Right cardiac atrium (tissue), 5 donors: ENCODE data around the gene TRPV6. TPM values are rescaled to one million over a fixed set of nuclear protein-coding genes. Genes with fewer than 3 reads are reported as not detected.

ENCODE experiments used
- ATAC-seq, 2 donors: fragments of 200-7000 bp; cut with Tn5 transposase; one replicate each; pipeline versions ENCODE4 v1.8.0 to v1.9.1; 2020; ENCODE audit warnings: moderate library complexity in 2 of 2, mild to moderate bottlenecking in 1 of 2
- DNase-seq, 3 donors: peaks; one replicate each; pipeline ENCODE4 v3.0.0-alpha.2; 2020
- H3K27ac ChIP-seq: one replicate; pipeline ENCODE4 v1.5.1; 2013; ENCODE audit warnings: mild to moderate bottlenecking, low read length, control low read depth, moderate library complexity
- H3K27me3 ChIP-seq: one replicate; pipeline ENCODE4 v1.6.1; 2013; ENCODE audit not compliant: control insufficient read depth, insufficient read depth
- H3K4me1 ChIP-seq: one replicate; pipeline ENCODE4 v1.6.1; 2013; ENCODE audit warnings: low read length; ENCODE audit not compliant: control insufficient read depth, insufficient read depth
- H3K4me3 ChIP-seq: one replicate; pipeline ENCODE4 v1.5.1; 2013; ENCODE audit warnings: low read length, control low read depth
- H3K9me3 ChIP-seq: one replicate; pipeline ENCODE4 v1.6.1; 2013; ENCODE audit warnings: low read length; ENCODE audit not compliant: control insufficient read depth
- WGBS: extraction: QIAGEN DNeasy Blood & Tissue Kit; methylation state at CpG from one replicate; pipeline ENCODE4 v1.1.7; 2013; 5-methylcytosine and 5-hydroxymethylcytosine counted together
- intact Hi-C, 4 donors: fragments of 100-400 bp; cut with DNase I; formaldehyde crosslinking; loops; one replicate each; pipeline versions ENCODE4 v1.11.0 to v1.14.0; 2022 to 2023
- polyA plus RNA-seq: library from polyadenylated mRNA; stranded (reverse); fragments of 200-250 nt; gene quantifications from one replicate; pipeline ENCODE4 v1.2.3, GENCODE V29; 2013
- total RNA-seq, 4 donors: library from RNA; stranded (reverse); fragmentation: NEBNext Ultra II Directional; extraction: Animal tissue kit (Norgen Biotek cat#: 25700); gene quantifications; one replicate each; pipeline ENCODE4 v1.2.1, GENCODE V29; 2021
- donor health status: healthy with polysubstance abuse.
- donor health status: DM: no; HTN: yes; CAD: no.
- donor health status: DM: no; HTN: no; CAD: no.
- donor health status: DM: no; HTN: yes; CAD: no; lungs with severe emphysema.
- donor health status: DM: yes; HTN: yes; CAD: no.

TRPV6 gene
- total and polyA plus RNA-seq, 5 donors, result not detected

DNA sequence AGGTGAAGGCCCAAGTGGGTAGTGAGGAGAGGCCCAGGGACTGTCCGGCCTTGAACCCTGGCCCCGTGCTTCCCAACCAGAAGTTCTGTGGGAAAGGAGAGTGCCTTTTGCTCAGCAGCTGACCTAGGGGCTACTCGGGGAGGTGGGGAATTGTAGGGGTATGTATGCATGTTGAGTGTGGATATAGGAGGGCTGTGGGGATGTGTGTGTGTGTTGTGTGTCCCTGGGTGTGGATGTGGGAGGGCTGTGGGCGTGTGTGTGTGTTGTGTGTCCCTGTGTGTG is 18.5 kb downstream of the TRPV6 start:
- Histone ChIP-seq H3K9me3 (no peaks in the 10 kb centered on the region), H3K27ac (no peak overlapping the region), H3K4me1 (no peaks in the 10 kb centered on the region), H3K27me3 (no peaks in the 10 kb centered on the region), H3K4me3 (no peak overlapping the region)
- ATAC-seq, result no peak
- intact Hi-C loops, result no loop called here
- DNase-seq, result no peak
- 78% methylated on average over 4 of the region's 4 CpGs for WGBS

DNA sequence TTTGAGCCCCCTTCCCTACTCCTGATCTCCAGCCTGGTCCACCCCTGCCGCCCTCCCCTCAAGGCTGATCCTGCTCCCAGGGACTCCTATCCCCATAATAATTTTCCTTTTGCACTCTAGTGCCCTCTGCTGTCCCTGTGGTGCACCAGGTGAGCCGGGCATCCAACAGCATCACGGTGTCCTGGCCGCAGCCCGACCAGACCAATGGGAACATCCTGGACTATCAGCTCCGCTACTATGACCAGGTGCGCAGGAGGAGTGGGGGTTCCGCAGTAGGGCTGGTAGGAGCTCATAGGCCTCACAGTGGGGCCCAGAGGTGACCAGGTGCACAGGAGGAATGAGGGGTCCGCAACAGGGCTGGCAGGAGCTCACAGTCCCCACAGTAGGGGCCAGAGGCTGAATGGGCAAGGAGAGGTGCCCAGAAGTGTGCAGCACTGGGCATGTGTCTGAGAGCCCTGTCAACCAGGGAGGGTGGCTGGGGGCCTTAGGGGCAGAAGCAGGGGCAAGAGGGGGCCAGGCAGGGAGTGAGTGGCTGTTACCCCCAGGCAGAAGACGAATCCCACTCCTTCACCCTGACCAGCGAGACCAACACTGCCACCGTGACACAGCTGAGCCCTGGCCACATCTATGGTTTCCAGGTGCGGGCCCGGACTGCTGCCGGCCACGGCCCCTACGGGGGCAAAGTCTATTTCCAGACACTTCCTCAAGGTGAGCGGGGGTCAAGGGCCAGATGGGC is 19.0 kb downstream of the TRPV6 start:
- ATAC-seq (peak in 1 of 2 donors; percentile 14), DNase-seq (no peak)
- no peaks in the 10 kb centered on the region for H3K9me3 ChIP-seq
- intact Hi-C loops, result no loop called here
- no peak overlapping the region for H3K4me3 ChIP-seq
- H3K4me1 ChIP-seq, result no peaks in the 10 kb centered on the region
- H3K27ac ChIP-seq, result no peak overlapping the region
- no peaks in the 10 kb centered on the region for H3K27me3 ChIP-seq
- WGBS, result 76% methylated on average over 18 of the region's 18 CpGs

DNA sequence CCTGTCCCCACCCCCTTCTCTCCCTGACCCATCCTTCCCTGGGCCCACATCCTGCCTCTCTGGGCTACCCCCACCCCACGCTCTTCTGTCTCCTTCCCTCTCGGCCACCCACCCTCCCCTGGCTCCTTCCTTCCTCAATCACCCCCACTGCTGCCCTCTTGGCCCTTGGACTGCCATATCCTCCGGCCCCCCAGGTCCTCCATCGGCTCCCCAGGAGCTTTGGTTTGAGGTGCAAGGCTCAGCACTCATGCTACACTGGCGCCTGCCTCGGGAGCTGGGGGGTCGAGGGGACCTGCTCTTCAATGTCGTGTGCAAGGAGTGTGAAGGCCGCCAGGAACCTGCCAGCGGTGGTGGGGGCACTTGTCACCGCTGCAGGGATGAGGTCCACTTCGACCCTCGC is 19.8 kb downstream of the TRPV6 start:
- Histone ChIP-seq H3K27me3 (no peaks in the 10 kb centered on the region), H3K4me3 (no peak overlapping the region)
- ATAC-seq, result no peak

DNA sequence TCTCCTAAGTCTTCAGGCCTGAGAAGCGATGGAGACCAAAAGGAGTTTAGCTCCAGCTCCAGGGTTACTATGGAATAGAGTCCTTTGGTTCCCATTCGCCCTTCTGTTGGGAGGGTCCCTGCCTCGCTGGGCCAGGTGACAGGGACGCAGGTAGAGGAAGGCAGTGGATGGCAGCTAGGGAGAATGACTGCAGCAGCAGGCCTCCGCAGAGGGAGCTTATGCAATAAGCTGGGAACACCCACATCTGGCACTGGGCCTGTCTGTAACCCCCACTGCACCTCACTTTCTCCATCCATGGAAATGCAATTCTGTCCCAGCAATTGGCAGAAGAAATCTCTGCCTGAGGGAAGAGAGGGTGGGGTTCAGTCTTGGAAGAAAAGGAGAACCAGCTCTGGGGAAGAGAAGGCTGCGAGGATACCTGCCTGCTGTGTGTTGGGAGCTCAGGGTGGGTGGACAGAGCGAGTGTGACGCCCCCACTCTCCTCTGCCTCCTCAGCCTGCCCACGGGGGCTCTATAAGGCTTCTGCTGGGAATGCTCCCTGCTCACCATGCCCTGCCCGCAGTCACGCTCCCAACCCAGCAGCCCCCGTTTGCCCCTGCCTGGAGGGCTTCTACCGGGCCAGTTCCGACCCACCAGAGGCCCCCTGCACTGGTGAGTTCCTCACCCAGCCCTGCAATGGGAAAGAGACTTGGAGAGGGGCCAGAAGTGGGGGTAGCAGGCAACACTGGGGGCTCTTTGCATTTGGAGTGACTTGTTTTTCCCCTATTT is 20.4 kb downstream of the TRPV6 start:
- Histone ChIP-seq H3K4me1 (no peaks in the 10 kb centered on the region), H3K9me3 (no peaks in the 10 kb centered on the region), H3K4me3 (no peak overlapping the region), H3K27me3 (no peaks in the 10 kb centered on the region), H3K27ac (no peak overlapping the region)
- ATAC-seq (no peak), DNase-seq (no peak)
- intact Hi-C loops, result no loop called here
- WGBS, result 78% methylated on average over 14 of the region's 14 CpGs

More for the DNA sequence above, 19.8 kb downstream of the TRPV6 start:
- H3K4me1 ChIP-seq, result no peaks in the 10 kb centered on the region
- 54% methylated on average over 13 of the region's 13 CpGs for WGBS
- intact Hi-C loops, result no loop called here
- no peaks in the 10 kb centered on the region for H3K9me3 ChIP-seq
- DNase-seq, result no peak
- no peak overlapping the region for H3K27ac ChIP-seq

DNA sequence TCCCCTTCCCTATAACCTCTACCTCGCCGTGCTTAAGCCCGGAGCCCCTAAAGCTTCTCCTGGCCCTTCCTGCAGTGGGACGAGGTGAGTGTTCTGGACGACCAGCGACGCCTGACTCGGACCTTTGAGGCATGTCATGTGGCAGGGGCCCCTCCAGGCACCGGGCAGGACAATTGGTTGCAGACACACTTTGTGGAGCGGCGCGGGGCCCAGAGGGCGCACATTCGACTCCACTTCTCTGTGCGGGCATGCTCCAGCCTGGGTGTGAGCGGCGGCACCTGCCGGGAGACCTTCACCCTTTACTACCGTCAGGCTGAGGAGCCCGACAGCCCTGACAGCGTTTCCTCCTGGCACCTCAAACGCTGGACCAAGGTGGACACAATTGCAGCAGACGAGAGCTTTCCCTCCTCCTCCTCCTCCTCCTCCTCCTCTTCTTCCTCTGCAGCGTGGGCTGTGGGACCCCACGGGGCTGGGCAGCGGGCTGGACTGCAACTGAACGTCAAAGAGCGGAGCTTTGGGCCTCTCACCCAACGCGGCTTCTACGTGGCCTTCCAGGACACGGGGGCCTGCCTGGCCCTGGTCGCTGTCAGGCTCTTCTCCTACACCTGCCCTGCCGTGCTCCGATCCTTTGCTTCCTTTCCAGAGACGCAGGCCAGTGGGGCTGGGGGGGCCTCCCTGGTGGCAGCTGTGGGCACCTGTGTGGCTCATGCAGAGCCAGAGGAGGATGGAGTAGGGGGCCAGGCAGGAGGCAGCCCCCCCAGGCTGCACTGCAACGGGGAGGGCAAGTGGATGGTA is 21.5 kb downstream of the TRPV6 start:
- H3K4me3 ChIP-seq, result no peak overlapping the region
- no peak overlapping the region for H3K27ac ChIP-seq
- H3K4me1 ChIP-seq, result no peaks in the 10 kb centered on the region
- intact Hi-C loops, result no loop called here
- WGBS, result 89% methylated on average over 37 of the region's 37 CpGs
- ATAC-seq (no peak), DNase-seq (no peak)
- no peaks in the 10 kb centered on the region for H3K27me3 ChIP-seq
- no peaks in the 10 kb centered on the region for H3K9me3 ChIP-seq

DNA sequence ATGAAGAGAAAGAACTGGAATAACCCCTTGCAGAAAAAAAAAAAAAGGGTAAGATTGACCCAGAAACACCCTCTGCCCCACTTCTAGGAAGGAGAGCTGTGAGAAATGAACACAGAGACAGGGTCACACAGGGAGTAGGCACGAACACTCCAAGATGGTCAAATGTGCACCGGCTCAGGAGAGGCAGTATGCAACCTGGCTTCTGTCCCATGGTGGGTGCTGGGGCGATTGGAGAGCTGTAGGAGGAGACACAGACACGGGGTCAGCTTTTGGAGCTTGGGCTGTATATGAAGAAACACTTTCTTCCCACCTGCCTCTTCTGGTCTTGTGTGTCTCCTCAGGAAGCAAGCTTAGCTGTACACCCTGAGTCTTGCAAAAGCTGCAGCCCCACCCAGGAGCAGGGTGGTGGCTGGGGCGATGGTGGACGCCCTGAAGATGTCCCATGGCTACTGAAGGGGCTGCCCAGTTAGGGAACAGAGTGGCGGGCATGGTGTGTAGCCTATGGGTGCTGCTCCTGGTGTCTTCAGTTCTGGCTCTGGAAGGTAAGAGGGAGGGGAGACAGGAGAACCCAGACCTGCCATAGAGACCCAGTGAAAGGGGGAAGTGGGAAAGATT is 22.7 kb downstream of the TRPV6 start:
- Histone ChIP-seq H3K4me1 (no peaks in the 10 kb centered on the region), H3K27me3 (no peaks in the 10 kb centered on the region), H3K27ac (no peak overlapping the region), H3K4me3 (no peak overlapping the region), H3K9me3 (no peaks in the 10 kb centered on the region)
- 79% methylated on average over 7 of the region's 7 CpGs for WGBS
- no peak for ATAC-seq
- intact Hi-C loops, result no loop called here
- DNase-seq, result no peak

DNA sequence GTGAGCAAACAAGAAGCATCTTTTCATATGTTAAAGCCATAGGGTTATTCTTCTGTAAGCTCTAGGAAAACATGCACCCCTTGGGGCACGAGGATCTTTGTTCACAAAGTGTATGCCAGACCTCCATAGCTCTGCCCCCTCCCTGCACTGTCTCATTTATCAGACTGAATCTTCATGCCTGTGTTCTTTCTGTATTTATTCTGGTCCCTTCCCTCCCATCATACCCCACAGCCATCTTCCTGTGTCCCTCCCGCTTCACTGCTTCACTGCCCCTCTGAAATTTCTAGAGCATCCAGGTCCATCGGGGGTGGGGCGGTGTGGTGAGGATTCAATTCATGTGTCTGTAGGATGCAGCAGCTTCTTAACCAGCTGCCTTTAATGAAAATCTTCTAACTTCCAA is 23.2 kb downstream of the TRPV6 start:
- no peaks in the 10 kb centered on the region for H3K4me1 ChIP-seq
- no peaks in the 10 kb centered on the region for H3K27me3 ChIP-seq
- WGBS, result 89% methylated on average over 4 of the region's 4 CpGs
- H3K4me3 ChIP-seq, result no peak overlapping the region
- ATAC-seq, result no peak
- no peak overlapping the region for H3K27ac ChIP-seq
- intact Hi-C loops, result no loop called here
- no peak for DNase-seq
- no peaks in the 10 kb centered on the region for H3K9me3 ChIP-seq

DNA sequence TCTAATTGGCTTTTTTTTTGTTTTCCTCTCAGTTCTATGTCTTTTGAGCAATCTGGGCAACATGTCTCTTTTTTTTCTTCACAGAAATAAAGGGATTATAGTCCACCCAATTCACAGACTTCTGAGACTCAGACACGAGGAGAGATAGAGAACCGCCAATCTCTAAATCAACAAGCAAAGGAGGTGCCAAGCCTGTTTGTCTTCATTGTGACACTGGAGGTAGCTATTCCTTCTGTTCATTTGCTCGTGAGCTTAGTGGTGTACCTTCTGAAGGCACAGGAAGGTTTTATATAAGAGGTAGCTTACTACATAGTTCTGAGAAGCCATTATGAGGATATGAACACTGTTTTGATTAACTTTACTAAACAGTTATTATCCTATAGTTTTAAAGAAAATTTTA is 24.6 kb downstream of the TRPV6 start:
- H3K4me3 ChIP-seq, result no peak overlapping the region
- intact Hi-C loops, result no loop called here
- no peak for ATAC-seq
- H3K27ac ChIP-seq, result no peak overlapping the region
- no peaks in the 10 kb centered on the region for H3K9me3 ChIP-seq
- no peaks in the 10 kb centered on the region for H3K4me1 ChIP-seq
- no peak for DNase-seq
- 70% methylated on average over 3 of the region's 3 CpGs for WGBS
- H3K27me3 ChIP-seq, result no peaks in the 10 kb centered on the region

DNA sequence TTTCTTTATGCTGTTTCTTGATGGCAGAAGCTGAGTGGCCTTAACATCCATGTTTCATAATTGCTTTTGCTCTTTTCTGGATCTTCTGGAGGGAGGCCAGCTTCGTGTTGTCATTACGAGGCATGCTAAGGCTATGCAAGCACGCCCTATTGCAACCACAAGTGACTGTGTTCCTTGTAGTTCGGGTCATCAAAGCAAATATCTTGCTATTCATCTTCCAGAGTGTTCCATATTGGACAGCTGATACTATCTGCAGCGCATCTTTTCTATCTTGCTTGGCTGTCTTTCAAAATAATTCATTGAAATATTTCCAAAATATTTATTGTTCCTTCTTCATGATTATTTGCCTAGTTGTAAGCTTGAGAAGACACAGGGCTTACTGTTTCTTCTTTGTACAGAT is 25.7 kb downstream of the TRPV6 start:
- ATAC-seq, result no peak
- Histone ChIP-seq H3K27me3 (no peaks in the 10 kb centered on the region), H3K27ac (no peak overlapping the region), H3K4me3 (no peak overlapping the region), H3K9me3 (no peaks in the 10 kb centered on the region), H3K4me1 (no peaks in the 10 kb centered on the region)
- 44% methylated on average over 5 of the region's 5 CpGs for WGBS
- intact Hi-C loops, result loop anchor here in 2 of 4 donors (5.0 to 10.0 kb wide), 2 partner anchors 355 to 357 kb away; no protein-coding TSS in a partner anchor
- peak in 2 of 3 donors; percentile 75 to 80 for DNase-seq

DNA sequence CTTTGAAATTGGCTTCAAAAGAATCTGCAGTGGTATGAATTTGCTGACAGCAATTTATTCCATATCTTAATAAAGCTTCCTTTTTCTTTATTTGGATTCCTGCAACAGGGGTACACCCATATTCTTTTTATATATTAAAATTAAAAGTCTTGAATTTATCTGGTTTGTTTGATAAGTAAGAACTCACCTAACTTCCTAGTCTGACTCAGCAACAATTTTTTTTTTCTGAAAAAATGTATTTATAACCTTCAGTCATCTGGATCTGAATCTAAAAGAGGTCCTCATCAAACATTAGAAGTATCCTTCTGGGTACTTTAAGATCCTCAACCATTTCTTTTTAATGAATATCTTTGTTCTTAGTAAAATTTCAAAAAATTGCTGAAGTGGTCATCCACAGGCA is 26.1 kb downstream of the TRPV6 start:
- ATAC-seq (no peak), DNase-seq (no peak)
- Histone ChIP-seq H3K4me1 (no peaks in the 10 kb centered on the region), H3K27ac (no peak overlapping the region), H3K4me3 (no peak overlapping the region), H3K27me3 (no peaks in the 10 kb centered on the region), H3K9me3 (no peaks in the 10 kb centered on the region)
- intact Hi-C loops, result loop anchor here in 2 of 4 donors (5.0 to 10.0 kb wide), 2 partner anchors 355 to 358 kb away; no protein-coding TSS in a partner anchor

DNA sequence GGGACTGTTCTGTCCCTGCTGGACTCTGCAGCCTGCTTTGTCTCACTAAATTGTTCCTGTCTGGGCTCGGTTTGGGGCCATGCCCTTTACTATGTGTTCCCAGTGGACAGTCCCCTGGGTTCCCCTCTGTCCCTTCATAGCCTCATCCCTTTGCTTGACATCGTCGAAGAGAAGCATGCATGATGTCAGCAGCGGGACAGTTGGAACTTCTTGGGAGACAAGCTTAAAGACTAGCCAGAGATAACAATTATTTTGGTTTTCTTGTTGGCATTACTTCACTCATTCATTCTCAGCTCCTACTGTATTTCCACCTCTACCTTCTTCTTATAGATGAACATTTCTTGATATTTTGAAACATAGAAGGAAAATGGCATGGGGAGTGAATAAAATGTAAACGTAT is 27.9 kb downstream of the TRPV6 start:
- WGBS, result 66% methylated on average over 5 of the region's 5 CpGs
- H3K9me3 ChIP-seq, result no peaks in the 10 kb centered on the region
- ATAC-seq (no peak), DNase-seq (no peak)
- H3K4me3 ChIP-seq, result no peak overlapping the region
- H3K27me3 ChIP-seq, result no peaks in the 10 kb centered on the region
- H3K4me1 ChIP-seq, result no peaks in the 10 kb centered on the region
- no peak overlapping the region for H3K27ac ChIP-seq
- intact Hi-C loops, result loop anchor here in 2 of 4 donors (5.0 to 10.0 kb wide), 2 partner anchors 357 to 360 kb away; no protein-coding TSS in a partner anchor
